Stimulated activated CD4-positive, alpha-beta T cell treated with anti-CD3 and anti-CD28 coated beads, Interleukin-15, amount 100 ng/mL, for 1 hour (primary cell): ENCODE data around the gene GLT8D1.
"Not testable (repeated sequence)": the region's sequence is repeated elsewhere in the genome, so short reads cannot be mapped to it uniquely, and the experiment has no call there.

Experiments
- DNase-seq, 2 donors: peaks; one replicate each; pipeline ENCODE4 v3.0.0-alpha.2; 2020; ENCODE audit warnings: low read depth in 1 of 2, low spot score in 1 of 2

GLT8D1 gene

DNA sequence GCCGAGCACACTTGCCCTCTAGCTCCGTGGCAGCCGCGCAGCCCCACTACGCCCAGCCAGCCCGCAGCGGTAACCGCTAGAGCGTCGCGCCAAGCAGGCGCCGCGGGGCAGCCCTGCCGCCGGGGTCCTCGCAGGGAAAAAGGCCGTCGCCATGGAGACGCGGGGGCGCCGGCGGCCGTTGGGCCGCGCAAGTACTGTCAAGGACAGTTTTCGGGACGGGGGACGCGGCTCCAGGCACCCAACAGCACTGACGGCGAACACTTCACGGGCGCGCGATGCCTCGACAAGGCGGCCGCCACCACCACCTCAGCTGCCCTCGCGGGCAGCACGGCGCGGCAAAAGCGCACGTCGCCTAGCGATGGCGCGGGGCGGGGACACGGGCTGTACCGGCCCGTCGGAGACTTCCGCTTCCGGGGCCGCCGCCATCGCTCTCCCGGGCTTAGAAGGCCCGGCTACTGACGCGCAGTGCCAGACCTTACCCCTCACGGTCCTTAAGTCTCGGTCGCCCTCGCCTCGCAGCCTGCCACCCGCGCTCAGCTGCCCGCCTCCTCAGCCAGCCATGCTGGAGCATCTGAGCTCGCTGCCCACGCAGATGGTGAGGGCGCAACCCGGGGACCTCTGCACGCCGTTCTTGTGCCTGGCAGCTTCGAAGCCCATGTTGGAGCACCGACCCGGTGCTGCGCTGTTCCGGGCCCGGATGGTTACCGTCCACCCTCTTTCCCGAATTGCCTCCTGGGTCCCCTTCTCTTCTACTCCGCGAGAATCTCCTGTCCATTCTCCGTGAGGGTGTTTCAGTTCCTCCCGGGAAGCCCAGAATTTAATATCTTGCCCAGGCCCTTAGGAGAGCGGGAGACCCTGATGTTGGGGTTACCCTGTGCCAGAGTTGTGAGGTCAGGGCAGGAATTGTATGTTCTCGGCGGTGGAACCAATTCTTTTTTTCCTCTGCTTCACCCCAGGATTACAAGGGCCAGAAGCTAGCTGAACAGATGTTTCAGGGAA, at the start of gene GLT8D1, which contains the start of gene SPCS1:
TSS of gene GLT8D1 (minus strand) at position 104 of the 999 bp plus-strand sequence. CDS start 5,331 bp downstream, outside the sequence.
TSS of gene SPCS1 (plus strand) at position 419 of the 999 bp plus-strand sequence. CDS start at position 560, 141 bp downstream.
- DNase-seq: peak; percentile 76 to 78

DNA sequence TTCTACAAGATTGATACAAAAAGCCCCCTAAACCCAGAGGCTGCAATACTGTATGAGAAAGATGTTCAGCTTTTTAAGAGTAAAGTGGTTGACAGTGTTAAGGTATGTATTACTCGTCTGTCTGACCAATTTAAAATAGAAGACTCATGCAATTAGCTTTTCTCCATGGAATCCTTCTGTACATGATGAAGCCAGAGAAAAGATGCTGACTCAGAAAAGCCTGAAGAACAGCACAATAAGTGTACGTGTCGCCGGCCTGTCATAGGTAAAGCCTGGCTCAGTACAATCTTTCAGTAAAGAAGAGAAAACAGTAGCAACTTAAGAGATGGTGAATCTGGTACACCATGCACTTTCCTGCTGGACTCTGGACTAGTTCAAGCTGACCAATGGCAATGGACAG, 48.8 kb upstream of the GLT8D1 start:
- DNase-seq: no peak

DNA sequence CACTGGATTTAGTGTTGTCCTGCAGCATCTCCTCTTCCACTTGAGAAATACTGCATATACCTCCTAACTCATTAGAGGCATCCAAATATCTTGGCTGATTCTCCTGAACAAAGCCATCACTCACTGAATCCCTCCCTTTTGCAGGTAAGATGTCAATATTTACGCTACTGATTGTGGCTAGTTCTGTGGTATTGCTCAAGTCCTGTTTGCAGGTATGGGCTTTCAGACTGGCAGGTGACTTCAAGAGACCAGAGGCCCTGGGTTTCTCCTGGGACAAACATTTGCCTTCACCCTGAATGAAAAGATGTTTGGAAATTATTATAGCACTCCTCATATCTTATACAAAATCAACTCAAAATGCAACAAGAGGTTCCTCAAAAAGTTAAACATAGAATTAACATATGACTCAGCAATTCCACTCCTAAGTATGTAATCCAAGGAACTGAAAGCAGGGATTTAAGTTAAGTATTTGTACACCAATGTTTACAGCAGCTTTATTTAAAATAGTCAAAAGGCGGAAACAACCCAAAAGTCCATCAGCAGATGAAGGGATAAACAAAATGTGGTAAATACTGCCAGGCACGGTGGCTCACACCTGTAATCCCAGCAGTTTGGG, 46.6 kb upstream of the GLT8D1 start:
- no peak for DNase-seq

- no peak for DNase-seq
Measured at GRCh38 chr3:52743721-52744120, 38.1 kb upstream of the GLT8D1 start.

- no peak for DNase-seq
Measured at GRCh38 chr3:52743152-52743551, 37.6 kb upstream of the GLT8D1 start.

GRCh38 chr3:52742418-52743041, 36.9 kb upstream of the GLT8D1 start:
- DNase-seq: no peak

DNA sequence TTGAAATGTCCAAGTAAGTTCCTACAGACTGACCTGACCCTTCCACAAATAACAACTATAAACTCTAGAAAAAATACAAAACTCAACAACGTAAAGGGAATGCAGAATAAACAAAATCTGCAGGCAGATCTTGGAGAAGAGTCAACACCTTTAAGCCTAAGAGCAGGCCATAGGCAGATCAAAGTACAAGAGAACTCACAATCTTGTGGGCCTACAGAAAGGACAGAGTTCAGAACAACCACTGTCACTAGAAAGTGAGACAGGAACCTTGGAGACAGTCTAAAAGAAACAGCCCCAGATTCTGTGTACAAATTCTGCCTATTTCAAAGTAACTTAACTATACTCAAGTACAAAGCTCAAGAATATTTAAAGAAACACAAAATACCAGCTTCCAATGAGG, 34.1 kb upstream of the GLT8D1 start:
- DNase-seq: no peak

GRCh38 chr3:52733256-52733891, 27.8 kb upstream of the GLT8D1 start:
- DNase-seq: no peak

DNA sequence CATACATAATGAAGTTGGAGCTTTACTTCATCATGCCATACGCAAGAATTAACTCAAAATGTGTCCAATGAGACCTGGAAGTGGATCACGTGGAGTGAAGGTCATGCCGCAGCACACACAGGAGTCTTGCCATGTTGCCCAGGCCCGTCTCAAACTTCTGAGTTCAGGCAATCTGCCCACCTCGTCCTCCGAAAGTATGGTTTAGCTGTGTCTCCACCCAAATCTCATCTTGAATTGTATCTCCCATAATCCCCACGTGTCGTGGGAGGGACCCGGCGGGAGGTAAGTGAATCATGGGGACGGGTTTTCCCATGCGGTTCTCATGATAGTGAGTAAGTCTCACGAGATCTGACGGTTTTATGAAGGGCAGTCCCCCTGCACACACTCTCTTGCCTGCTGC, 26.0 kb upstream of the GLT8D1 start:
- no peak for DNase-seq

GRCh38 chr3:52730681-52731080, 25.1 kb upstream of the GLT8D1 start:
- no peak for DNase-seq

DNA sequence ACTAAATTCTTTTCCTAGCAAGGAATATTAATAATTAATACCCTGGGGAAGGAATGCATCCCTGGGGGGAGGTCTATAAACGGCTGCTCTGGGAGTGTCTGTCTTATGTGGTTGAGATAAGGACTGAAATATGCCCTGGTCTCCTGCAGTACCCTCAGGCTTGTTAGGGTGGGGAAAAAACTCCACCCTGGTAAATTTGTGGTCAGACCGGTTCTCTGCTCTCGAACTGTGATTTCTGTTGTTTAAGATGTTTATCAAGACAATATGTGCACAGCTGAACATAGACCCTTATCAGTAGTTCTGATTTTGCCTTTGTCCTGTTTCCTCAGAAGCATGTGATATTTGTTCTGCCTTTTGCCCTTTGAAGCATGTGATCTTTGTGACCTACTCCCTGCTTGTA, 23.2 kb upstream of the GLT8D1 start:
- DNase-seq: not testable (repeated sequence)

GRCh38 chr3:52724511-52724910, 18.9 kb upstream of the GLT8D1 start:
- no peak for DNase-seq

DNA sequence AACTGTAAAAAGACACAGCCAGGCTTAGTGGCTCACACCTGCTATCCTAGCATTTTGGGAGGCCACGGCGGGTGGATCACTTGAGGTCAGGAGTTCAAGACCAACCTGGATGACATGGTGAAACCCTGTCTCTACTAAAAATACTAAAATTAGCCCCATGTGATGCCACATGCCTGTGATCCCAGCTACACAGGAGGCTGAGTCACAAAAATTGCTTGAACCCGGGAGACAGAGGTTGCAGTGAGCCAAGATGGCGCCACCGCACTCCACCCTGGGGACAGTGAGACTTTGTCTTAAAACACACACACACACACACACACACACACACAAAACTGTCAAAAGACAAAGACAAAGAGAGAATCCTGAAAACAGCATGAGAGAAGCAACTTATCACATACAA, 18.3 kb upstream of the GLT8D1 start:
- DNase-seq: no peak

- DNase-seq: no peak
Measured at GRCh38 chr3:52722491-52722890, 16.9 kb upstream of the GLT8D1 start.

GRCh38 chr3:52721730-52722008, 16.1 kb upstream of the GLT8D1 start:
- DNase-seq: no peak

- no peak for DNase-seq
Measured at GRCh38 chr3:52721002-52721729, 15.6 kb upstream of the GLT8D1 start.

DNA sequence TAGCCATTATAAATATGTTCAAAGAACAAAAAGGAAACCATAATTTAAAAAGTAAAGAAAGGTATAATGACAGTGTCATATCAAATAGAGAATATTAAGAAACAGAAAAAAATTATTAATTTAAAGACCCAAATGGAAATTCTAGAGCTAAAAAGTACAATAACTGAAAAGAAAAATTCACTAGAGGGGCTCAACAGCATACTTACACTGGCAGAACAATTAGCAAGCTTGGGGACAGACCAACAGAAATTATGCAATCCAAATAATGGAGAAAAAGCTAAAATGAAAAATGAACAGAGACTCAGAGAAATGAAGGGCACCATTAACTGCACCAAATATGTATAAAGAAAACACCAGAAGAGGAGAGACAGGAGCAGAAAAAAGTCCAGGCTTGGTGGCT, 14.0 kb upstream of the GLT8D1 start:
- DNase-seq: no peak

DNA sequence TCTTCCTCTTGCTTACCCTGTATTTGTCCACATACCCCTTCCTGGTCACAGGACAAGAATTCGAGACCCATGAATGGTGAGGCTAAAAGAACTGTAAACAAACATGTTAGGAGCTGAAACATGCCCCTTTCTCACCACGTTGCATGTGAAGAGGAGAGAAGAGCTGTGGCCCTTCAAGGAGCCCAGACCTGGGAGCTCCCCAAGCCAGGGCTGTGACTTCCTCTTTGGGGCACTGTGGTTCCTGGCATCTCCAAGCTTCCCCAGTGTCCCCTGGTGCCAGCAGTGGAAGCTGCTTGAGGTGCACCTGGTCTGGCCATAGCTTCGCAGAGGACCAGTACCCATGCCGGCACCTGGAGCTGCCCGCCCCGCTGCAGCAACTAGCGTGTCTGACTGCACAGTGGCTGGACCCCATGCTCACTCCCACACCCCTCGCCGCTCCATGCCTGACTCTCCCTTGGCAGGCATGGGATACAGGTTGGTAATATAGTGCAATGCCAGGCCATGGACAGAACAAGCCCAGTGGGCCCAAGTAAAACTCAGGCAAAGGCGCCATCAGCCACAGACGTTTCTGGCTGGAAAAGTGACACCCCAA, 10.2 kb upstream of the GLT8D1 start:
- DNase-seq: no peak

- DNase-seq: no peak
Measured at GRCh38 chr3:52714335-52715302, 9.0 kb upstream of the GLT8D1 start.
